Endothelial cell of umbilical vein (primary cell): Measurements from ENCODE around the gene NDUFB5.

Source experiments
- CTCF ChIP-seq, 2 donors: IDR thresholded peaks; 1 replicate in 1 of 2; 2 replicates in 1 of 2; pipeline ENCODE4 v1.5.1; 2011; ENCODE audit warnings: low read length in 2 of 2, mild to moderate bottlenecking in 2 of 2, moderate library complexity in 2 of 2, control low read depth in 1 of 2, inconsistent platforms in 1 of 2, low read depth in 1 of 2; ENCODE audit not compliant: insufficient read depth in 1 of 2; ENCODE audit errors: extremely low read depth in 1 of 2
- EZH2 ChIP-seq: IDR thresholded peaks from 2 replicates; pipeline ENCODE4 v1.6.1; 2012; ENCODE audit warnings: borderline replicate concordance, low read depth, mild to moderate bottlenecking, moderate library complexity, low read length, inconsistent platforms; ENCODE audit not compliant: severe bottlenecking
- FOS ChIP-seq: IDR thresholded peaks from 2 replicates; pipeline ENCODE4 v1.6.1; 2011; ENCODE audit warnings: mild to moderate bottlenecking, low read length, moderate library complexity, borderline replicate concordance; ENCODE audit not compliant: insufficient read depth
- MAX ChIP-seq: IDR thresholded peaks from 2 replicates; pipeline ENCODE4 v1.6.1; 2011; ENCODE audit not compliant: insufficient read depth, insufficient read length
- POLR2A ChIP-seq: IDR thresholded peaks from 2 replicates; pipeline ENCODE4 v1.6.1; 2012; ENCODE audit warnings: low read depth, mild to moderate bottlenecking, control low read depth, low read length

- no peak for TF ChIP-seq CTCF (IDR thresholded peaks at IDR 0.05; ENCODE audit: extremely low read depth in 1 of 2, insufficient read depth in 1 of 2, low read depth in 1 of 2, low read length in 2 of 2)
- TF ChIP-seq POLR2A: no peak
- TF ChIP-seq FOS: no peak
- TF ChIP-seq MAX: no peak
- TF ChIP-seq EZH2: no peak
Measured at GRCh38 chr3:179624451-179624850, 19.9 kb downstream of the NDUFB5 start.
